Lower leg skin (tissue), 4 donors: Measurements from ENCODE around the gene PDE3A. TPM values are rescaled to one million over a fixed set of nuclear protein-coding genes. Genes with fewer than 3 reads are reported as not detected.

ENCODE experiments used
- DNase-seq, 2 donors: peaks; one replicate each; pipeline ENCODE4 v3.0.0-alpha.2; 2019; ENCODE audit warnings: low spot score in 2 of 2
- H3K4me3 ChIP-seq: fragments of 200-600 bp; sonication (generic); 2 replicates; pipeline ENCODE4 v1.5.1; 2017; ENCODE audit warnings: mild to moderate bottlenecking, low read depth; ENCODE audit not compliant: poor library complexity, severe bottlenecking
- POLR2A ChIP-seq, 2 donors: fragments of 450-650 bp; IDR thresholded peaks; one replicate each; pipeline ENCODE4 v1.6.1; 2016 to 2017; ENCODE audit warnings: antibody characterized with exemption in 2 of 2, mild to moderate bottlenecking in 1 of 2, moderate library complexity in 1 of 2
- WGBS, 2 donors: methylation state at CpG; one replicate each; pipeline ENCODE4 v1.1.5; 2018; 5-methylcytosine and 5-hydroxymethylcytosine counted together
- intact Hi-C: fragments of 100-400 bp; cut with DNase I; formaldehyde crosslinking; loops from one replicate; pipeline ENCODE4 v1.15.0; 2023; ENCODE audit warnings: low total_unique reads
- total RNA-seq, 4 donors: library from RNA; depleted of rRNA; stranded (reverse); fragments of >200 nt; gene quantifications; one replicate each; pipeline ENCODE4 v1.1.0, GENCODE V29; 2016
- TF ChIP-seq, protein P1 (sequence below), 3 donors: fragments of 450-650 bp; IDR thresholded peaks; one replicate each; pipeline ENCODE4 v1.5.1; 2016; ENCODE audit warnings: antibody characterized with exemption in 3 of 3, mild to moderate bottlenecking in 3 of 3, moderate library complexity in 2 of 3

PDE3A gene
- total RNA-seq, 4 donors from 2014 or later = 1.5 to 3.2 (median 2.7) TPM

DNA sequence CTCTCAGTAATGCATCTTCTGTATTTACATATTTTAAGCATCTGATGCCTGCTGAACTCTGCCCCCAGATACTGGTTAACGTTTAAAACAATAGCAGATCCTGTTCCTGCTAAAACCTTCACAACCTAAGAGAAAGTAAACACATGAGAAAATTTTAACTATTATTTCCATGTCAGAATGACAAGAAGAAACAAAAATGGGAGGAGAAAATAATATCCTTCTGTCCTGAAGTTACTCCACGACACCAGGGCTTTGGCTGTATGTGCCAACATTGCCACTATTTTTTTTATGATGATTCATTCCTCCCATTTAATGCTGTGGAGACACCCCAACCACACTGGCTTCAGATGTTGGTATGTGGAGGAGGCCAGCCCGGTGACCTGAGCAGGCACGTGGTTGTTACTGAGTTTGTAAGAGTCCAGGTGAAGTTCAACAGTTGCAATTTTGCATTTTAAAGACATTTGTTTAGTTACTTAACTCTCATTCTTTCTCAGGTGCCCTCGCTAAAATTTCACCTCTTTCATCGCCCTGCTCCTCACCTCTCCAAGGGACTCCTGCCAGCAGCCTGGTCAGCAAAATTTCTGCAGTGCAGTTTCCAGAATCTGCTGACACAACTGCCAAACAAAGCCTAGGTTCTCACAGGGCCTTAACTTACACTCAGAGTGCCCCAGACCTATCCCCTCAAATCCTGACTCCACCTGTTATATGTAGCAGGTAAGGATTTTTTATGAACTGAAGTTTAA lies 261.2 kb downstream of the PDE3A start:
- intact Hi-C loops = no loop called here
- TF ChIP-seq POLR2A (IDR thresholded peaks at IDR 0.05) = no peak
- TF ChIP-seq, protein P1, sequence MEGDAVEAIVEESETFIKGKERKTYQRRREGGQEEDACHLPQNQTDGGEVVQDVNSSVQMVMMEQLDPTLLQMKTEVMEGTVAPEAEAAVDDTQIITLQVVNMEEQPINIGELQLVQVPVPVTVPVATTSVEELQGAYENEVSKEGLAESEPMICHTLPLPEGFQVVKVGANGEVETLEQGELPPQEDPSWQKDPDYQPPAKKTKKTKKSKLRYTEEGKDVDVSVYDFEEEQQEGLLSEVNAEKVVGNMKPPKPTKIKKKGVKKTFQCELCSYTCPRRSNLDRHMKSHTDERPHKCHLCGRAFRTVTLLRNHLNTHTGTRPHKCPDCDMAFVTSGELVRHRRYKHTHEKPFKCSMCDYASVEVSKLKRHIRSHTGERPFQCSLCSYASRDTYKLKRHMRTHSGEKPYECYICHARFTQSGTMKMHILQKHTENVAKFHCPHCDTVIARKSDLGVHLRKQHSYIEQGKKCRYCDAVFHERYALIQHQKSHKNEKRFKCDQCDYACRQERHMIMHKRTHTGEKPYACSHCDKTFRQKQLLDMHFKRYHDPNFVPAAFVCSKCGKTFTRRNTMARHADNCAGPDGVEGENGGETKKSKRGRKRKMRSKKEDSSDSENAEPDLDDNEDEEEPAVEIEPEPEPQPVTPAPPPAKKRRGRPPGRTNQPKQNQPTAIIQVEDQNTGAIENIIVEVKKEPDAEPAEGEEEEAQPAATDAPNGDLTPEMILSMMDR (IDR thresholded peaks at IDR 0.05) = no peak
- DNase-seq = no peak
- 60% methylated on average over 6 of the region's 6 CpGs for WGBS, 2 donors
- H3K4me3 ChIP-seq = no peak overlapping the region

DNA sequence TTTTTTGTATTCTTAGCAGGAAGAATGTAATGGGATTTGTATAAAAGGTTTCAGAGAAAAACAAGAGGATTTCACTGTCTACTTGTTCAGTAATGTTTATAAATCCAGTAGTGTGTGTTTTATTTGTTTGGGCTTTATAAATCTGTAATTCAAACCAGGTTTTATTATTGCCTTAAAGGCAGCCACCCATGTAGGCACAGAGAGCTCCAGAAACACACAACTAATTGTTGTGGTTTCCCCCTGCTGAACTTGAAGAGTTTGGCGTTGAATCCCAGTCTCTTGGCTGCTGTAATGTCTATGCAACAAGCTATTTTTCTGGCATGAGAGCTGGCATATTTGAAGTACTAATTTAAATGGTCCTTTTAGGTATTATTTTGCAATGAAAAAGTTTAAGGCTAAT lies 263.4 kb downstream of the PDE3A start:
- TF ChIP-seq, protein P1 (IDR thresholded peaks at IDR 0.05) = no peak
- intact Hi-C loops = no loop called here
- no peak overlapping the region for H3K4me3 ChIP-seq
- WGBS, 2 donors = 23 to 50% methylated on average over 1 of the region's 1 CpG
- no peak for DNase-seq

DNA sequence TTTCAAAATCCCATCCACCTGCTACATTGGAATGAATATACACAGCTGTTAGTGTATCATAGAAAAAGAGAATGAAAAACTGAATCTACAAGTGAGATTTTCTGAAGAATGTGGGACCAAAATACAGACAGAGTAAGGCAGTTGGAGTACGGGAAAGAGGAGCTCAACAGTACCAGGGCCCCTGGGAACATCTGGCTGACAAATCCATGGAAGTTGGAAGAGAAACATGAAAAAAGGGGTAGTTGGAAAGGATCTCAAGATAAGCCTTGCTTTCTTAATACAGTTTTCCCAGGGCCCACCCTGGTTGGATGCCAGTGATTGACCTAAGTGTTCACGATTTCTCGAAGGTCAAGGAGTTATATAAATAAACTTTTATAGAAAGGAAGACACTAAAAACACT lies 272.8 kb downstream of the PDE3A start:
- WGBS, 2 donors = 73 to 81% methylated on average over 3 of the region's 3 CpGs
- no peak for DNase-seq
- no peak overlapping the region for H3K4me3 ChIP-seq
- intact Hi-C loops = no loop called here
- no peak for TF ChIP-seq POLR2A (IDR thresholded peaks at IDR 0.05)

DNA sequence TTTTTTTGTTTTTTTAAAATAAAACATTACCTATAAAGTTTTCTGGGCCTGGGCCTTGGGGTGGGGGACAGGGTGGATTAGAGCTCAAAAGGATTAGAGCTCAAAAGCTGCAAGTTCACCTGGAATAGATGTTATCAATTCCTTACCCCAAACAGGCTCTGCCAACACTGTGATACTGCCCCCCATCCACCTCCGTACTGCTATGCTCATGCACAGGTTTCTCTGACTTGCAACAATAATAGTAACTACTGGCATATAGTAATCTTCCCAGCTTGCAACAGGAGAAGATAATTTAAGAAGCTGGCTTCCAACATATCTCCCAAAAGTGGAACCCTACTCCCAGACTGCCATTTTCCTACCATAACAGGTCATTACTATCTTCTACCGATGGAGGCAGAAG lies 275.5 kb downstream of the PDE3A start:
- no peak overlapping the region for H3K4me3 ChIP-seq
- no peak for DNase-seq
- WGBS, 2 donors = 89 to 93% methylated on average over 2 of the region's 2 CpGs
- TF ChIP-seq POLR2A (IDR thresholded peaks at IDR 0.05) = no peak
- TF ChIP-seq, protein P1 (IDR thresholded peaks at IDR 0.05) = no peak
- intact Hi-C loops = no loop called here

DNA sequence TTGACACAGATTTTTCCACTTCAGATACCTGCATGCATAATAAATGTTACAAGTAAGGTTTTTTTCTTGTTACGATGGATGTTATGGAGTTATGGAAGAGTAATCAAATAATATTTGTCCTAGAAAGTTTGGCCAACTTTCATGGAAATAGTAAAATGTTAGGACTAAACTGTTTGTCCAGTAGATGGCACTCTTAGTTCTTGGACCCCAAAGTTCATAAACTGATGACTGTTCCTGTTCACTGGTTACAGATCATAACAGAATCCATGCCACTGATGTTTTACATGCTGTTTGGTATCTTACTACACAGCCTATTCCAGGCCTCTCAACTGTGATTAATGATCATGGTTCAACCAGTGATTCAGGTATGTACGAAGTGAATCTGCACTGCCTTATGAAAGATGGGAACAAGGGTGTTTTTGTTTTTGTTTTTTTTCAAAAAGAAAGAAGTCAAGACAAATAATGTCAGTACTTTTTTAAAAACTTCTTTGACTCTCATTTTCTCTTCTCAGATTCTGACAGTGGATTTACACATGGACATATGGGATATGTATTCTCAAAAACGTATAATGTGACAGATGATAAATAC lies 278.0 kb downstream of the PDE3A start:
- intact Hi-C loops = no loop called here
- TF ChIP-seq, protein P1 (IDR thresholded peaks at IDR 0.05) = no peak
- WGBS, 2 donors = 53 to 61% methylated on average over 3 of the region's 3 CpGs
- no peak for DNase-seq
- H3K4me3 ChIP-seq = no peak overlapping the region

DNA sequence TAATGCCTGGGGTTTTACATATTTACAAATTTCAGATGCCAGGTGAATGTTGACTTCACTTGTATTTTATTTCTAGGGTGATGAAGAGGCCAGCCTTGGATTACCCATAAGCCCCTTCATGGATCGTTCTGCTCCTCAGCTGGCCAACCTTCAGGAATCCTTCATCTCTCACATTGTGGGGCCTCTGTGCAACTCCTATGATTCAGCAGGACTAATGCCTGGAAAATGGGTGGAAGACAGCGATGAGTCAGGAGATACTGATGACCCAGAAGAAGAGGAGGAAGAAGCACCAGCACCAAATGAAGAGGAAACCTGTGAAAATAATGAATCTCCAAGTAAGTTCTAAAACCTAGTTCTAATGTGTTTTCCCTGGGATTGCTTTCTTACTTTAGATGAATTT lies 285.5 kb downstream of the PDE3A start:
- whole genome bisulfite sequencing, 2 donors = 85 to 92% methylated on average over 2 of the region's 2 CpGs
- TF ChIP-seq, protein P1 (IDR thresholded peaks at IDR 0.05) = no peak
- no peak for TF ChIP-seq POLR2A (IDR thresholded peaks at IDR 0.05)
- no peak overlapping the region for H3K4me3 ChIP-seq
- intact Hi-C loops = no loop called here
- no peak for DNase-seq
